ENCODE data around the gene C2CD2. TPM values are rescaled to one million over a fixed set of nuclear protein-coding genes. Genes with fewer than 3 reads are reported as not detected.

C2CD2 gene
- total RNA-seq, 1 donor from 2014 or later = 4.6 TPM

DNA sequence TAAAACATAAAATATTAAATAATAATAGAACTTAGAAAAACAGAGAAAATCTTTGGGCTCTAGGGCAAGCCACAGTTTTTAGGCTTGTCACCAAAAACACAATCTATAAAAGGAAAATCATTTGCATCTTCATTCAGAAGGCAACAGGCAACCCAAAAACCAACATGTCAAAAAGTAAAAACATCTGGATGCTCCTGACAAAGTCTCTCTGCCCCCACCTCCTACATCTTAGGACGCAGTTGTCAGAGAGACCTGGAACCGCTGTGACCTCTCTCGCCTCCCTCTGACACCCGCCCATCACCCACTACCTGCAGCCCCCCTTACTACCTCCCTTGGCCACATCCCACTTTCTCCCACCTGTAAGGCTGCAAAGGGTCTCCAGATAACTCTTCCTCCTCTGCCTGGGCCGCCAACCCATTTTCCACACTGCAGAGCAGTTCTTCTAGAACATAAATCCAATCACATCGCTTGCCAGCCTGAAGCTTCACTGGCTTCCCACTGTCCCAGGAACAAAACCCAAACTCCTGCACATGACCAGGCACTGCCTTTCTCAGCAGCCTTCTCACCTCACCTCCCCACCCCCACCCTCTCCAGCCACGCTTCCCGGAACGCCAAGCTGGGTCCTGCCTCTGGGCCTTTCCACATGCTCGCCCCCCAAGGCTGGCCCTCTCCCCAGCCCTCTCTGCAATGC, 89.4 kb downstream of the C2CD2 start:
- DNase-seq (no peak), ATAC-seq (ENCODE audit: poor library complexity) (no peak)
- intact Hi-C loops (cut with DNase I) = no loop called here

DNA sequence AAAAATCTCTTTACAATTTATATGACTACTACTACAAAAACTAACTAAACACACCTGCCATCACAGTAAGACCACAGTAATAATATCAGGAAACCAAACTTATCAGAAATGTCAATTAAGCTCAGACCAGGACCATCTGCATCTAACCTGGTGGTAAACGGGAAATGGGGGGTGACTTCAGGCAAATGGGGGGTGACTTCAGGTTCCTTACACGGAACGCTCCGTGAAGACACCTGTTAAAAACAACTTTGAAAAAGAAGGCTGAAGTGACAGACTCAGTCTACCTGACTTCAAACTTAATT, 90.4 kb downstream of the C2CD2 start:
- no peak for ATAC-seq (ENCODE audit: poor library complexity)
- intact Hi-C loops (cut with DNase I) = no loop called here
- DNase-seq = no peak

DNA sequence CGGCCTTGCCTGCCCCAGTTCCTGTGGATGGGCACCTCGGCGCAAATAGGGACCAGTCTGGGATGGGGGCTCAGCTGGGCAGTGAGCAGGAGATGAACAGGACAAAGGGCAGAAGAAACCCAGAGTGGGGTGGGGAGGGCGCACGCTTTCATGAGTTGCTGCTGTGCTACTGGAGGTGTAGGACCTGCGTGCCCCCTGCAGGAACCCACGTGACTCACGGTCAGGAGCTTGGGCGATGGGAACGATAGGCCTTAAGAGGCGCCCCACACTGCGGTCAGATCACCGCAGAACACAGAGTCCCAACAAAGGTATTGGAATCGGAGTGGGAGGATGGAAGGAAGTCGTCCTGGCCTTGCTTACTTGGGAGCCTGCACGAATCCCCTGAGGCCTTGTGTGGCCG, 91.8 kb downstream of the C2CD2 start:
- DNase-seq = no peak
- ATAC-seq (ENCODE audit: poor library complexity) = no peak
- intact Hi-C loops (cut with DNase I) = no loop called here

DNA sequence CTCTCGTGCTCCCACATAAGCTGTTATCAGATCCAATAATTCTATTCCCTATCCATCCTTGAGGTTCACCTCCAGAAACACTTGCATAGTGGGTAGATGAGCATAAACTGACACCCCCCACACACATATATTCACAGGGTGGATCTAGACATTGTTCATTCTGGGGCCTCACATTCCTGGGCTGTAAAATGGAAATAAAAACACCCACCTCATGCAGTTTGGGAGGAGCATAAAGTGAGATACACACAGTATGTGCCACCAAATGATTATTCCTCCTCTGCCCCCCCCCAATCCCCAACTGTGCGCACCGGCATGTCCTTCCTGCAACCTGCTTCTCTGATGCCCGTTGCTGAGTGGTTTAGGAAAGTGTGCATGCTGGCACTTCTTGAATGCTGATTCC, 92.6 kb downstream of the C2CD2 start:
- DNase-seq (no peak), ATAC-seq (ENCODE audit: poor library complexity) (no peak)
- intact Hi-C loops (cut with DNase I) = no loop called here

DNA sequence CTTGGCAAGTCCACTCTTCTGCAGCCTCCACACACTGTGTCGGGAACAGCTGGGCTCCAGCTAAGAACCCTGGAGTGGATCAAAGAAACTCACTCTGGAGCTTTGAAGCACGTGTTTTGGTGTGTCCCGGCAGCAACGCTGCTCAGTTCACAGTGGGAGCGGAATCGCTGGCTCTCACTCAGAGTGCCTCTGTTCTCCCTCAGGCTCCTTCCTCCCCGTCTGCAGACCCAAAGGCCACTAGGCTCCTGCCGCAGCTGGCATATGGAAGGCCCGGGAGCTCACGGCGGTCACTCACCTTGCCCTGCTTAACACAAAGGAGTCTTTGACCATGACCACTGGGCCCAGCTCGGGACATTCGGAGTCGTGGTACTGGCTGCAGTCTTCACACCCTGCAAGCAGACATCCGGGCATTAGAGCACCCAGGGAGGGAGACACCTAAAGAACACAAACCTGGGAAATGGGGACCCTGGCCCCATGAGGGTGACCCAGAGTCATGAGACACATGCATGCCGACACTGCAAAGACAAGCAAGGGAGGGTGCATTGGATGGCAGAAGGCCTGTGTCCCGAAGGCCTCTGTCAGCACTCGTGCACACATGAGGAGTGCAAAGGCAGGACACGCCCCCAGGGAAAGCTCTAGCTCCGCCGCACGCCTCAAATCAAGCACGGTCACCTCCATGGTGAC, 94.4 kb downstream of the C2CD2 start:
- DNase-seq (no peak), ATAC-seq (ENCODE audit: poor library complexity) (no peak)
- intact Hi-C loops (cut with DNase I) = no loop called here

DNA sequence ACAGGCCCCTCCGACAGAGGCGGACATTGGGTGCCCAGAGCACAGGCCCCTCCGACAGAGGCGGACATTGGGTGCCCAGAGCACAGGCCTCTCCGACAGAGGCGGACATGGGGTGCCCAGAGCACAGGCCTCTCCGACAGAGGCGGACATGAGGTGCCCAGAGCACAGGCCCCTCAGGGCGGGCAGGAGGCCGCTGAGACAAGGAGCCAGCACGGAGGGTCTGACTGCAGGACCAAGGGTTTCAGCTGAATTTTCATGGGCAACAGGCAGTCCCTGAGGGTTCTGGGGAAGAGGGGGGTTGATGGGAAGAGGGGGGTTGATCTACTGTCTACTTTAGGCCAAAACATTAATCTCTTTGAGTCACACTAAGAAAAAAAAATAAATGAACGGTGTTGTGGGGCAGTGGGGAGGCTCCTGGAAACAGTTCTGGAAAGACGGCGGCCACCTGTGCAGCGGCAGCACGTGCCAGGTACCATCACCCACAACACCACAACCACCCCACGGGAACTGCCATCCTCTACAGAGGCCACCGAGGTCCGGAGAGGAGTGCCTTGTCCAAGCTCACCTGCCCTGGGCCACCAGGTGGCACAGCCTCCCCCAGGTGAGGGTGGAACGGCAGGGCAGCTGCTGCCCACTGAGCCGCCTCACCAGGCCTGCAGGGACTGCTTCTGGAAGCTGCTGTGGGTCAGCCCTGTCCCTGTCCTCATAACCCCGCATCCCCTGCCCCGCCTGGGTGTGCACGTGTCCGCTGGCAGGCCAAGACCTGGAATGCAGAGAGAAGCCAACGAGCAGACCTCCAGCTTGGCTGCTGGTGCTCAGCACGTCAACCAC, 95.1 kb downstream of the C2CD2 start:
- intact Hi-C loops (cut with DNase I) = no loop called here
- no peak for ATAC-seq (ENCODE audit: poor library complexity)
- DNase-seq = no peak

DNA sequence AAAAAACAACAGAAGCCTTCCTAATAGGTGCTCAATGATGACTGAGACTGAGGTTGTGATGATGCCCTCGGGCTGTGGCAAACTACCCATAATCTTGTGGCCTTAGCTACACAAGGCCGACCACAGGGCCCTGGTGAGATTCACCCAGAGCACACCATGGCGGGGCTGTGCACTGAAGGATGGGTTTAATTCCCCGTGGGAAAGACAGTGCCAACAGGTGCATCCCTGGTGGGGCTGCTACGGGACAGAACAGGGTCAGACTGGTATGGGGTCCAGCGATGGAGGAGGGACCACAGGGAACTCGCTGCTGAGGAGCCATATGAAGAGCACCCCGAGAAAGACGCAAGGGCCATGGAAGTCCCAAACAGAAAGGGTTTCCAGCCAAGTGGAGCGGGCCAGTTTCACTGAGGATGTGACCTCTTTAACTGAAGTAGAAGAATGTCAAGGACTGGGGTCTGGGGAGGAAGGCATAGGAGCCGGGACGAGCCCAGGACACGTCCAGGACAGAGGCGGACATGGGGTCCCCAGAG, 96.0 kb downstream of the C2CD2 start:
- no peak for ATAC-seq (ENCODE audit: poor library complexity)
- no peak for DNase-seq
- intact Hi-C loops (cut with DNase I) = no loop called here

DNA sequence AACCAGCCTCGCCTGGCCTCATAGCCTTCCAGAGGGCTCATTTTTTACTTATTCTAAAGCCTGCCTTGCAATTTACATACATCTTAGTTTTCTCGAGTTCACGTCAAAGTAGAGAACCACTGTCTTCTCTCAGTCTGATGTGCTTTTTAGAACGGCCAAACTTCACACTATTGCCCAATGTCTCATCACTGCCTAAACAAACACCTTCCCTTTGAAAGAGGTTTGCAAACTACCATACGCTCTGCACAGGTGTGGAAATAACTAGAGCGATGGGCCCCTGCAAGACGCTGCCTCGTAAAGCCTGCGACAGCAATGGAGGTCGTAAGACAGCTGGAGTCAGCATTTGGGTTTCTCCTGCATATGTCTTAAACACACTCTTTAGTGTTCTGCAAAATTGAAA, 97.2 kb downstream of the C2CD2 start:
- intact Hi-C loops (cut with DNase I) = no loop called here
- no peak for DNase-seq
- no peak for ATAC-seq (ENCODE audit: poor library complexity)

DNA sequence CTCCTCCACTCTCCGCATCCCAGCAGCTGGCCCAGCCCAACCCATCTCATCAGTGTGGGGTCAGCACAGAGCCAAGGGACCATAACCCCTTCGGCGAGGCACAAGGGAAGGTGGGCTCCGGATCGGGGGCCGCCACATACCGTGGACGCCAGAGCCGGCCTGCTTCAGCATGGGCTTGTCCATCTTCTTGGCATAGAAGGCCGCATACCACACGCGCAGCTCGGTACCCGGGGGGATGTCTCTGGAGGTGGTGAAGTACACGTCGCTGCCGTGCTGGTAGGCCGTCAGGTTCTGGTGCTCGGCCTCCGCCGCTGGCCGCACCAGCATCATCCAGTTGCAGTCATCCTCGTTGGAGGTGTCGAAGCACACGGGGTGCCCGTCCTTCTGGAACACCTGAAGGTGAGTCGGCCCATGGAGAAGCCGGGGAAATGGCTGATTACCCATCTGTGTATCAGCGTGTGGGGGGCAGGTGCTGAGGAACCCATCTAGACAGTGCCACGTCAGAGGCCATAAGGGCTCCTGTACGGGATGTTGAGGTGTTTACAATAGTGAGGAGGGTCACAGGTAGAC, 99.3 kb downstream of the C2CD2 start:
- DNase-seq = no peak
- intact Hi-C loops (cut with DNase I) = no loop called here
- no peak for ATAC-seq (ENCODE audit: poor library complexity)

DNA sequence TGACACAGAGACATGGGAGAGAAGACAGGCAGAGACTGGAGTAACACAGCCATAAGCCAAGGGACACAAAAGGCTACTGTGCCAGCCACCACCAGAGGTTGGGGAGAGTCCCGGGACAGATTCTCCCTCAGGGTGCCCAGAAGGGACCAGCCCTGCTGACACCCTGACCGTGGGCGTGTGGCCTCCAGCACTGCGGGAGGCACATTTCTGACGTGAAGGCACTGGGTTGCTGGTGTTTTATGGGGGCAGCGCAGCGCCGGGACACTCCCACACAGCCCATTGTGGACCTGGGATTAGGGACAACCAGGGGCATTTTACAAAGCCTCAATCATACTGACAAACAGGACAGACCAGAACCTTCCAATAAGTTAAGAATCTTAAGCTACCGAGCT, 100.9 kb downstream of the C2CD2 start:
- DNase-seq (no peak), ATAC-seq (ENCODE audit: poor library complexity) (no peak)
- intact Hi-C loops (cut with DNase I) = no loop called here

DNA sequence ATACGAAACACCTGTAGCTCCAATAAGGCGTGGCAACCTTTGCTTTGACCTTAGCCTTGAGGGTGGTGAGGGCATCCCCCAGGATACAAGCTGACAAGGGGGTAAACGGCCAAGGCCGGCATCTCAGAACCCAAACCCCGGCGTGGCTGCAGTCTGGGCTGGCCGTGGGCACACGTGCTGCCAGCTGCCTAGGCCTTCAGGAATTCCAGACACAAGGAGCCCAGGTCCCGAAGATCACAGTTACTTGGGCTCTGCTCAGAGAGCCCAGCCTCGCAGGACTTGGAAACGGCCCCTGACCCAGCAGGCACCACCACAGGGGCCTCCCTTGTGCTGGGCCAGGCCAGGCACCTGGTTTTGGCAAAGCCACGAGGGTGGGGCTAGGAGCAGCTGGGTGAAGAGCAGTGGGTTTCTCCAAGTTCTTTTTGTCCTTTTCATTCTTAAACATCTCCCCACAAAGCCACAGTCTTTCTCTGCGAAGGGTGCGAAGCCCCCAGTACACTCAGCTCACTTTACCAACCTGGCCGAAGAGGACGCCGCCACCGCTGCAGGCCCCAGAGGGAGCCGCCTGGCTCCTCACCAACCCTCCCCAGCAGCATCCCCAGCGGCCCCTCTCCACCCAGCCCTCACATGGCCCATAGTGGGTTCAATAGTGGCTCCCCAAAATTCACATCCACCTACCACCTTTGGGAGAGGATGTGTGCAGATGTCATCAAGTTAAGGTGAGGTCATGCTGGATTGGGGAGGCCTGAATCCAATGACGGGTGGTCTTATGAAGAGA, 101.5 kb downstream of the C2CD2 start:
- intact Hi-C loops (cut with DNase I) = no loop called here
- no peak for ATAC-seq (ENCODE audit: poor library complexity)
- DNase-seq = no peak

DNA sequence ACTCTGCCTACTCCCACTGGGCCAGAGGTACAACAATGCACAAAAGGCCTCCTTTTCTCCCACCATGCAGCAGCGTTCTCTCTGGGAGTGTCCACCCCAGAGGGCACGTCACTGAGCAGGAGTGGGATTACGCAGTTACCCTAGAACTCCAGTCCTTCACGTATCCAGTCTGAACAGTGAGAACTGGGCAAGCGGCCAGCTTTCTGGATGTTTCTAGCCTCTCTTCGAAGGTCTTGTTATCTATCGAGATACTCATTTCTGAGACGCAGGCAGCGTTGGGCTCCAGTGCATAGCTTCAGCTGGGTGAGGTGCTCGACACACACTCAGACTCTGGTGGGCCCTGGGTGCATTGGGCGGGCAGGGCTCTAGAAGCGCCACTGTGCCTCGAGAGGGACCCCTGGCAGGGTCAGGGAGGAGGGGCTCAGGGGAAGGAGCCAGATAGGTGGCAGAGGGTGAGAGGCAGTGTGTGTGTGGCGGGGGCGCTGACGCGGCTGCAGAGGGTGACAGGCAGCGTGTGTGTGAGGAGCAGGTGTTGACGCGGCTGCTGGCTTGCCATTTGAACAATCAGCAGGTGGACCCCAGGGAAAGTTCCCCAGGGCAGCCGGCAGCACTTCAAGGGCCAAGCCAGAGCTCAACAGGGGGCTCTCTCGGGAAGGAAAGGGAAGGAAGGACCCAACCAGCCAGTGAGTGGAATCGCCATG, 102.6 kb downstream of the C2CD2 start:
- DNase-seq = no peak
- no peak for ATAC-seq (ENCODE audit: poor library complexity)
- intact Hi-C loops (cut with DNase I) = no loop called here

DNA sequence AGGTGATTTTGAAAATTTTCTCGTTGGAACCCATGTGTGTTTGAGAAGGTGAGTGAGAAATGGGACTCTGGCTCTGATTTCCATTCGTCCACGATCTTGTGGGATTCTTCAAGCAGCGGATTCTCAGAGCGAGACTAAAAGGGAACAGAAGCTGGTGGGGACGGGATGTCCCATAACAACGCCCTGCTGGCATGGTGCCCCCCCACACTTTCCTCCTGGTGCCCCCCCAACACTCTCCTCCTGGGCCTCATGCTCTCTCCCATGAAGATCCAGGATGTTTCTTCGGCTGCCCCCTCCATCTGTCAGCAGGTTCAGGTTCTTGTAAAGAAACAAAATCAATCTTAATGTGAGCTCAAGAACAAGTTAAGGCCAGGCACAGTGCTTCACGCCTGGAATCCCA, 103.7 kb downstream of the C2CD2 start:
- intact Hi-C loops (cut with DNase I) = no loop called here
- no peak for DNase-seq
- ATAC-seq (ENCODE audit: poor library complexity) = no peak

DNA sequence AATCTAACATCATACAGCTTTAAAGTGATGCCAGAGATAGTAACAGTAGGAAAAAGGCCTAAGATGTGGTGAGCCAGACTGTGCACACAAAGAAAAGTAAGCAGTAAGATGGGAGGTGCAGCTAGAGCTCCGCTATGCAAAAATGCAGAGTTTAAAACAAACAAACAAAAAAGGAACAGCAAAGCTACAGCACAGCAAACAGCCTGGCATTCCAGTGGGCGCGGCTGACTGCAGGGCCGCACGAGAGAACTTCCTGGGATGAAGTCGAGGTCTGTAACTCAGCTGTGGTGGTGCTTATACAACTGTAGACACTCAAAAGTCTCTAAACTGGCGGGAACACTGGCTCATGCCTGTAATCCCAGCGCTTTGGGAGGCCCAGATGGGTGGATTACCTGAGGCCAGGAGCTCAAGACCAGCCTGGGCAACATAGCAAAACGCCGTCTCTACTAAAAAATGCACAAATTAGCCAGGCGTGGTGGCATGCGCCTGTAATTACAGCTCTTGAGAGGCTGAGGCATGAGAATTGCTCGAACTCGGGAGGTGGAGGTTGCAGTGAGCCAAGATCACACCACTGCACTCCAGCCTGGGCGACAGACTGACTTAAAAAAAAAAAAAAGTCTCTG, 104.7 kb downstream of the C2CD2 start:
- DNase-seq = no peak
- intact Hi-C loops (cut with DNase I) = no loop called here
- no peak for ATAC-seq (ENCODE audit: poor library complexity)

DNA sequence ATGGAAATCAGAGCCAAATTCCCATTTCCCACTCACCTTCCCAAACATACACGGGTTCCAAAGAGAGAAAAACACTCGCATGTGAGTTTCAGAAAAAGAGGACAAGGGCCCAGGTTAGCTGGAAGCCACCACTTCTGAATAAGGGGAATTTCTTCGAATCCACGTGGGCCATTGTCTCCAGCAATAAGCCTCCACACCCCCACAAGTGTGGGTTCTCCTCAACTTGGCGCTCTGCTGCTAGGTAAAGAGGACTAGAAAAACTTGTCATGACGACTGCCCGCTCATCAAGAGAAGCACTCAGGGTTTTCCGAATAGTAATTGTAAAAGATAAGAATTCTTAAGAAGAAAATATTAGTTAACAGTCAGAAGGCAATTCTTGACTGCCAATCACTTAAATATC, 105.3 kb downstream of the C2CD2 start:
- intact Hi-C loops (cut with DNase I) = no loop called here
- no peak for DNase-seq
- no peak for ATAC-seq (ENCODE audit: poor library complexity)

DNA sequence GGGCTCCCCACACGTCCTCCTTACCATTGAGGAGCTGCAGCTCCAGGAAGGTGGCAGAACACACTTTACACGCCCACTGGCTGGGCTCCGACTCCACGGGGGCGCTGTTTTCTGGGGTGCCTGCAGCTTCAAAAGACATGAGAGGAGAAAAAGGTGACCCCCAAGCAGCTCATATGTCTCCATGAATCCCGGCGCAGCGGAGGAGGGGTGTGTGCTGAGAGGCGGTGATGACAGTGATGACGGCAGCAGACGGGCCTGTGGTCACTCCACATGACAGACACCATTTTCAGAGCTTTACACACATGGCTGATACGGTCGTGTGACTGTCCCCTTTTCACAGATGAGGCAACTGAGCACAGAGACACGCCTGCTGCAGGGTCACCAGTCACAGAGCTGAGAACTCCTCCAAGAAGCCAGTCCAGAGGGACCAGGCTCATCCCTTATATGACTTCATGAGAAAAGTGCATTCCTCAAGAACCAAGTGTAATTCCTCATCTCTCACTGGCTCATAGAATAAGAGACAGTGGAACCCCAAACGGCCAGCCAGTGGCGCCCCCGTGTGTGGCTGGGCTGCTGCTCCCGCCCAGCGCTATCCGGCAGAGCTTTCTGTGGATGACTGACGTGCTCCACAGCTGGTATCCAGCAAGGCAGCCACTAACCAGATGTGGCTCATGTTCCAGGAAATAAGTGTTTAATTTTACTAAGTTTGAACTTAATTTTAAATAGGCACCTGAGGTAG, 106.6 kb downstream of the C2CD2 start:
- ATAC-seq (ENCODE audit: poor library complexity) (no peak), DNase-seq (no peak)
- intact Hi-C loops (cut with DNase I) = no loop called here

DNA sequence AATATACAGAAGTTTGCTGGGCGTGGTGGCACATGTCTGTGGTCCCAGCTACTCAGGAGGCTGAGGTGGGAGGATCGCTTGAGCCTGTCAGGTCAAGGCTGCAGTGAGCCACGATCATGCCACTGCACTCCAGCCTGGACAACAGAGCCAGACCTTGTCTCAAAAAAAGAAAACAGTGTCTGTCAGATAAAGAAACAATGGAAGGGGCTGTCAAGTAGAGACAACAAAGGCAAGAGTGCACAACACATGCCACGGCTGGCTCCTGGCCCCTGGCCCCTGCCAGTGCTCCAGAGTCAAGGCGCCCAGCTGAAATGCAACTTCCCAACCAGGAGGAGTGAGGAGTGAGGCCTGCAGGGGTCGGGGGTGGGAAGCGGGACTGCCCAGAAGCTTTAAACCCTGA, 107.3 kb downstream of the C2CD2 start:
- ATAC-seq (ENCODE audit: poor library complexity) (no peak), DNase-seq (no peak)
- intact Hi-C loops (cut with DNase I) = no loop called here
